ENCODE results near the gene ZNF791.
"Not testable (repeated sequence)": the region's sequence is repeated elsewhere in the genome, so short reads cannot be mapped to it uniquely, and the experiment has no call there.

ZNF791 gene

GRCh38 chr19:12610540-12611360, at the start of gene ZNF791, which contains the start of gene ZNF490:
Gene ZNF791, plus strand, starts transcription at chr19:12610920. Its CDS starts 160 bp downstream, at chr19:12611080.
Gene ZNF490, minus strand, starts transcription at chr19:12610813. Its CDS starts 133 bp downstream, at chr19:12610680.
- peak; percentile 96 for DNase-seq

- peak; percentile 80 for DNase-seq
Observed at GRCh38 chr19:12564016-12564664, 46.6 kb upstream of the ZNF791 start.

GRCh38 chr19:12566380-12566779, 44.3 kb upstream of the ZNF791 start:
- DNase-seq: not testable (repeated sequence)

- no peak for DNase-seq
Observed at GRCh38 chr19:12567951-12568350, 42.8 kb upstream of the ZNF791 start.

GRCh38 chr19:12574036-12574435, 36.7 kb upstream of the ZNF791 start:
- peak; percentile 12 for DNase-seq

- no peak for DNase-seq
Observed at GRCh38 chr19:12578641-12579040, 32.1 kb upstream of the ZNF791 start.

GRCh38 chr19:12580180-12580694, 30.5 kb upstream of the ZNF791 start:
- DNase-seq: no peak

- DNase-seq: no peak
Observed at GRCh38 chr19:12581100-12581499, 29.6 kb upstream of the ZNF791 start.

GRCh38 chr19:12596485-12596884, 14.2 kb upstream of the ZNF791 start:
- DNase-seq: no peak

GRCh38 chr19:12596927-12597548, 13.7 kb upstream of the ZNF791 start:
- DNase-seq: no peak

- DNase-seq: no peak
Observed at GRCh38 chr19:12597594-12597993, 13.1 kb upstream of the ZNF791 start.

- no peak for DNase-seq
Observed at GRCh38 chr19:12603714-12604113, 7.0 kb upstream of the ZNF791 start.

- DNase-seq: no peak
Observed at GRCh38 chr19:12606796-12607195, 3.9 kb upstream of the ZNF791 start.

- no peak for DNase-seq
Observed at GRCh38 chr19:12607631-12608030, 3.1 kb upstream of the ZNF791 start.

- peak; percentile 63 for DNase-seq
Observed at GRCh38 chr19:12611361-12611699, 610 bp downstream of the ZNF791 start.

GRCh38 chr19:12617646-12618045, 6.9 kb downstream of the ZNF791 start:
- DNase-seq: no peak

GRCh38 chr19:12621253-12622024, 10.7 kb downstream of the ZNF791 start:
- not testable (repeated sequence) for DNase-seq

GRCh38 chr19:12623361-12624031, 12.8 kb downstream of the ZNF791 start:
- no peak for DNase-seq

GRCh38 chr19:12626958-12627357, 16.2 kb downstream of the ZNF791 start:
- DNase-seq: no peak

- DNase-seq: no peak
Observed at GRCh38 chr19:12628040-12629022, 17.6 kb downstream of the ZNF791 start.

- DNase-seq: no peak
Observed at GRCh38 chr19:12629215-12629614, 18.5 kb downstream of the ZNF791 start.

Data from NCI-H1105 treated with DMSO at 0.1 percent for 48 hours (cell line).